ENCODE measurements around the gene RASL12. TPM values are rescaled to one million over a fixed set of nuclear protein-coding genes. Genes with fewer than 3 reads are reported as not detected.
"Not testable (repeated sequence)": the region's sequence is repeated elsewhere in the genome, so short reads cannot be mapped to it uniquely, and the experiment has no call there.

Gene RASL12
- total RNA-seq, 1 donor from 2014 or later: not detected

GRCh38 chr15:65028921-65029735, 38.7 kb downstream of the RASL12 start, which contains the start of gene MTFMT:
Gene MTFMT (minus strand): TSS chr15:65029639. CDS start chr15:65029613, 26 bp downstream.
- peak; percentile 82 to 87 for DNase-seq (ENCODE audit: low read depth in 2 of 2)

- peak in 1 of 2 donors; percentile 30 for DNase-seq (ENCODE audit: low read depth in 2 of 2)
Observed at GRCh38 chr15:65028338-65028737, 39.5 kb downstream of the RASL12 start.

- no peak for DNase-seq (ENCODE audit: low read depth in 2 of 2)
Observed at GRCh38 chr15:65027593-65027992, 40.2 kb downstream of the RASL12 start.

GRCh38 chr15:65026756-65027155, 41.0 kb downstream of the RASL12 start:
- DNase-seq (ENCODE audit: low read depth in 2 of 2): no peak

GRCh38 chr15:65021488-65021887, 46.3 kb downstream of the RASL12 start:
- DNase-seq (ENCODE audit: low read depth in 2 of 2): no peak

GRCh38 chr15:65020419-65020818, 47.4 kb downstream of the RASL12 start:
- DNase-seq (ENCODE audit: low read depth in 2 of 2): no peak

- DNase-seq (ENCODE audit: low read depth in 2 of 2): not testable (repeated sequence)
Observed at GRCh38 chr15:65011198-65011597, 56.6 kb downstream of the RASL12 start.

GRCh38 chr15:65008983-65009382, 58.8 kb downstream of the RASL12 start:
- DNase-seq (ENCODE audit: low read depth in 2 of 2): no peak

- DNase-seq (ENCODE audit: low read depth in 2 of 2): no peak
Observed at GRCh38 chr15:65006876-65007275, 60.9 kb downstream of the RASL12 start.

- DNase-seq (ENCODE audit: low read depth in 2 of 2): no peak
Observed at GRCh38 chr15:65004993-65005392, 62.8 kb downstream of the RASL12 start.

Other genes with a start within 250 kb of the RASL12 start
- 1.8 and 5.4 TPM in 2 replicates for gene PIF1, start 242.3 kb downstream of the RASL12 start, total RNA-seq
- gene PLEKHO2, start 226.1 kb downstream of the RASL12 start, total RNA-seq: 47.1 and 62.7 TPM in 2 replicates
- 3.0 and 3.7 TPM in 2 replicates for gene ANKDD1A, start 156.1 kb downstream of the RASL12 start, total RNA-seq
- 51.6 and 69.6 TPM in 2 replicates for gene SPG21, start 78.1 kb downstream of the RASL12 start, total RNA-seq
- gene MTFMT, start 38.4 kb downstream of the RASL12 start, total RNA-seq: 9.6 and 13.9 TPM in 2 replicates
- gene SLC51B, start 22.6 kb downstream of the RASL12 start, total RNA-seq: not detected in 2 replicates
- not detected in 2 replicates for gene KBTBD13, start 8.8 kb upstream of the RASL12 start, total RNA-seq
- gene UBAP1L, start 47.2 kb upstream of the RASL12 start, total RNA-seq: 1.1 and 2.6 TPM in 2 replicates
- 8.3 and 11.3 TPM in 2 replicates for gene PDCD7, start 65.8 kb upstream of the RASL12 start, total RNA-seq
- 24.2 and 31.7 TPM in 2 replicates for gene CLPX, start 117.4 kb upstream of the RASL12 start, total RNA-seq
- not detected in 2 replicates for gene CILP, start 143.5 kb upstream of the RASL12 start, total RNA-seq
- 1.7 and 2.2 TPM in 2 replicates for gene PARP16, start 218.9 kb upstream of the RASL12 start, total RNA-seq
- not detected in 2 replicates for gene RNU5A-1, start 228.1 kb upstream of the RASL12 start, total RNA-seq
- not detected in 2 replicates for gene RNU5B-1, start 236.7 kb upstream of the RASL12 start, total RNA-seq